Endodermal cell (in vitro differentiated cells): Measurements from ENCODE around the gene SFRP2. TPM values are rescaled to one million over a fixed set of nuclear protein-coding genes. Genes with fewer than 3 reads are reported as not detected.

Experiments
- DNase-seq: peaks from one replicate; pipeline ENCODE4 v3.0.0-alpha.2; 2017
- H3K27ac ChIP-seq: 2 replicates; pipeline ENCODE4 v1.5.1; 2013; ENCODE audit warnings: mild to moderate bottlenecking, low read depth, low read length, moderate library complexity
- H3K27me3 ChIP-seq: 2 replicates; pipeline ENCODE4 v1.6.1; 2013; ENCODE audit warnings: mild to moderate bottlenecking, low read length, moderate library complexity; ENCODE audit not compliant: insufficient read depth, control insufficient read depth, poor library complexity, severe bottlenecking
- H3K36me3 ChIP-seq: 2 replicates; pipeline ENCODE4 v1.7.0; 2013; ENCODE audit warnings: mild to moderate bottlenecking, low read length, moderate library complexity; ENCODE audit not compliant: control insufficient read depth, insufficient read depth
- H3K4me1 ChIP-seq: one replicate; pipeline ENCODE4 v1.7.0; 2013; ENCODE audit warnings: low read length; ENCODE audit not compliant: control insufficient read depth, insufficient read depth
- H3K4me3 ChIP-seq: 2 replicates; pipeline ENCODE4 v1.5.1; 2013; ENCODE audit warnings: mild to moderate bottlenecking, low read length, moderate library complexity
- H3K9ac ChIP-seq: 2 replicates; pipeline ENCODE4 v1.6.1; 2013; ENCODE audit warnings: mild to moderate bottlenecking, low read length, moderate library complexity; ENCODE audit not compliant: poor library complexity, severe bottlenecking; ENCODE audit errors: extremely low read depth
- H3K9me3 ChIP-seq: 2 replicates; pipeline ENCODE4 v1.6.1; 2013; ENCODE audit warnings: mild to moderate bottlenecking, low read length, moderate library complexity; ENCODE audit not compliant: control insufficient read depth
- H3K27ac Mint-ChIP-seq: 2 replicates; pipeline ENCODE4 v1.8.0; 2020; ENCODE audit warnings: mixed read lengths
- H3K27me3 Mint-ChIP-seq: 2 replicates; pipeline ENCODE4 v1.8.0; 2021; ENCODE audit warnings: mild to moderate bottlenecking, mixed read lengths; ENCODE audit not compliant: insufficient read depth
- H3K36me3 Mint-ChIP-seq: 2 replicates; pipeline ENCODE4 v1.8.0; 2020; ENCODE audit warnings: low read depth, mixed read lengths
- H3K4me1 Mint-ChIP-seq: 2 replicates; pipeline ENCODE4 v1.8.0; 2020; ENCODE audit warnings: mixed read lengths
- H3K4me3 Mint-ChIP-seq: 2 replicates; pipeline ENCODE4 v1.8.0; 2020; ENCODE audit warnings: mild to moderate bottlenecking, moderate library complexity, mixed read lengths
- H3K9me3 Mint-ChIP-seq: 2 replicates; pipeline ENCODE4 v1.8.0; 2020; ENCODE audit warnings: mild to moderate bottlenecking, mixed read lengths
- CTCF ChIP-seq: fragments of 200-600 bp; sonication (generic); conservative IDR thresholded peaks from 2 replicates; pipeline ENCODE4 v1.5.0; 2021; ENCODE audit warnings: antibody characterized with exemption, mild to moderate bottlenecking
- WGBS, 2 experiments: methylation state at CpG; one replicate each; pipeline versions ENCODE4 v1.1.5 to v1.1.7; 2013; ENCODE audit warnings: missing lambda C conversion rate in 2 of 2, mixed read lengths in 1 of 2; ENCODE audit not compliant: insufficient coverage in 1 of 2, insufficient read length in 1 of 2; 5-methylcytosine and 5-hydroxymethylcytosine counted together
- total RNA-seq, 2 donors: library from RNA; stranded (reverse); fragmentation: NEBNext Ultra II Directional in 1 of 2; extraction: Animal tissue kit (Norgen Biotek cat#: 25700) in 1 of 2; gene quantifications; 2 replicates in 1 of 2; 3 replicates in 1 of 2; pipeline ENCODE4 v1.2.1, GENCODE V29; 2021

Gene SFRP2
- total RNA-seq, 2 donors from 2014 or later, result 5.3 to 69.1 TPM

DNA sequence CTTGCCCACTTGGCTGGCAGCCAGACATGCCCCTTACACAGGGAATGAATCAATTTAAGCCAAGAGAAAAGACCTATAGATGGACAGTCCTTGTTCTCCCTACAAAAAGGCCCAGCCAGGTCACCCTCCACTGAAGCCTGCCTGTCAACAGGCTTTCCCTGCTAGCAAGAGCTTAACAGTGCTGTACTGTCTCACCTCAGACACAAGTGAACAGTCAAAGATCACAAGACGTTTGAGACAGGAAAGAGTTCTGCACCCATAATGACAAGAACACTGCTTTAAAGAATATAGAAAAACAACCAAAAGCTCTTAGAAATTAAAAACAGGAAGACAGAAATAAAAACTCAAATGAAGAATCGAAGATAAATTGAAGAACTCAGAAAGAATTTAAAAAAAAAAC, 33.7 kb downstream of the SFRP2 start:
- Histone ChIP-seq H3K27me3 (peaks cover 19% of the 10 kb centered on the region), H3K9me3 (no peaks in the 10 kb centered on the region), H3K9ac (no peak overlapping the region), H3K36me3 (no peaks in the 10 kb centered on the region), H3K27ac (no peak overlapping the region), H3K4me1 (peaks cover 3% of the 10 kb centered on the region), H3K4me3 (no peak overlapping the region)
- Mint-ChIP-seq H3K4me3 (no peak overlapping the region), H3K36me3 (no peaks in the 10 kb centered on the region), H3K4me1 (peaks cover 20% of the 10 kb centered on the region), H3K27me3 (peaks cover 31% of the 10 kb centered on the region), H3K9me3 (peaks cover 4% of the 10 kb centered on the region), H3K27ac (no peak overlapping the region)
- WGBS, 2 experiments, result 80 to 85% methylated on average over 1 to 2 of the region's 2 CpGs
- no peak for DNase-seq
- TF ChIP-seq CTCF, result no peak

DNA sequence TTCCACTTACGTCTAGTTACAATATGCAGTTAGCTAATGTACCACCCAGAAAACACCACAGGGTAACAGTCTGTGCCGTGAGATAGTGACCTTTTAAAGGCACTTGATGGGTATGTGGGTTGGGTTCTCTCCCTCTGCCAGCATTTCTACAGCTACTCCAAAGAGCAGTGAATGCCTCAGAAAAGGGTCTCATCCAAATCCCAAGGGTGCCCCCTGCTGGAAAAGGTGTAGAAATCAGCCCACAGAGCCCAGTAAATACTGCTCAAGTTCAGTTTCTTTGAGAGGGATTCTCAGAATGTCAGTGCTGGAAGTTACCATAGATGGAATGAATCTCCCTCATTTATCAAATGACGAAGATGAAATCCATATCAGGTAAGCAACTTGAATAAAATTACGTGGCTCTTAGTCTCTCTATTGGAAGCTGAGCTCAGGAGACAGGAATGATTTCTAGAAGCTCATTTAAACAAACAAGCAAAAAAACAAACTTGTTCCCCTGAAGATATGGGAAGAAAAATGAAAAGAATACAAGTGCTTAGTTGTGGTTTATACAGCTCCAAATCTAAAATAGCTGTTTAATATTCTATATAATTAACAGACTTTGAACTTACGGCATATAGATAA, 38.6 kb downstream of the SFRP2 start:
- no peaks in the 10 kb centered on the region for H3K27me3 ChIP-seq
- peak; percentile 91 for DNase-seq
- H3K9me3 ChIP-seq, result no peaks in the 10 kb centered on the region
- Mint-ChIP-seq H3K4me3 (no peak overlapping the region), H3K9me3 (peaks cover 4% of the 10 kb centered on the region), H3K27me3 (no peaks in the 10 kb centered on the region), H3K4me1 (no peaks in the 10 kb centered on the region), H3K27ac (no peak overlapping the region), H3K36me3 (no peaks in the 10 kb centered on the region)
- TF ChIP-seq CTCF, result peak; percentile 88
- H3K9ac ChIP-seq, result no peak overlapping the region
- no peak overlapping the region for H3K27ac ChIP-seq
- WGBS, 2 experiments, result 27 to 29% methylated on average over 2 to 4 of the region's 5 CpGs
- H3K4me3 ChIP-seq, result no peak overlapping the region
- no peaks in the 10 kb centered on the region for H3K36me3 ChIP-seq
- H3K4me1 ChIP-seq, result no peaks in the 10 kb centered on the region

- H3K27me3 Mint-ChIP-seq, result no peaks in the 10 kb centered on the region
- Histone ChIP-seq H3K9me3 (no peaks in the 10 kb centered on the region), H3K4me3 (no peak overlapping the region), H3K27ac (no peak overlapping the region), H3K36me3 (no peaks in the 10 kb centered on the region), H3K4me1 (no peaks in the 10 kb centered on the region), H3K9ac (no peak overlapping the region), H3K27me3 (no peaks in the 10 kb centered on the region)
- H3K4me3 Mint-ChIP-seq, result no peak overlapping the region
- no peaks in the 10 kb centered on the region for H3K9me3 Mint-ChIP-seq
- no peak overlapping the region for H3K27ac Mint-ChIP-seq
- DNase-seq, result peak; percentile 34
- no peak for TF ChIP-seq CTCF
- WGBS, 2 experiments, result 78 to 90% methylated on average over 6 of the region's 6 CpGs
- H3K4me1 Mint-ChIP-seq, result no peaks in the 10 kb centered on the region
- no peaks in the 10 kb centered on the region for H3K36me3 Mint-ChIP-seq
These were observed 40.5 kb downstream of the SFRP2 start for GRCh38 chr4:153748378-153748777.
